ENCODE results near the gene UBTD1.

Gene UBTD1

GRCh38 chr10:97483921-97484320, 14.8 kb upstream of the UBTD1 start:
- H3K36me3 ChIP-seq (ENCODE audit: low read length) = peaks cover 2% of the 10 kb centered on the region; the same call in 1 of the 2 replicates
- H3K79me2 ChIP-seq (ENCODE audit: insufficient read depth, low read length) = peaks cover 42% of the 10 kb centered on the region
- TF ChIP-seq CTCF (IDR thresholded peaks at IDR 0.05; ENCODE audit: insufficient read depth, low read length, poor library complexity, severe bottlenecking) = no peak
- no peak for TF ChIP-seq EZH2phosphoT487 (conservative IDR thresholded peaks at IDR 0.05; ENCODE audit: low read length)
- no peak overlapping the region for H3K4me3 ChIP-seq (ENCODE audit: insufficient read depth, low read length, poor library complexity, severe bottlenecking)
- H3K9ac ChIP-seq (ENCODE audit: low read length) = no peak overlapping the region
- H3K9me3 ChIP-seq (ENCODE audit: insufficient read depth, low read length) = no peaks in the 10 kb centered on the region
- peaks cover 17% of the 10 kb centered on the region; the same call in 1 of the 2 replicates for H4K20me1 ChIP-seq (ENCODE audit: low read depth, low read length)
- no peaks in the 10 kb centered on the region for H3K27me3 ChIP-seq (ENCODE audit: low read length)
- no peak overlapping the region for H3K4me2 ChIP-seq (ENCODE audit: low read depth, low read length, poor library complexity, severe bottlenecking)
- no peak overlapping the region for H3K27ac ChIP-seq (ENCODE audit: low read depth, low read length)
- H3F3A ChIP-seq (ENCODE audit: insufficient read depth) = no peaks in the 10 kb centered on the region
- no peak overlapping the region for H2AFZ ChIP-seq (ENCODE audit: low read depth, low read length, severe bottlenecking)
- H3K9me2 ChIP-seq (replicated peaks; ENCODE audit: insufficient read depth, low read length) = no peaks in the 10 kb centered on the region

- H3K36me3 ChIP-seq (ENCODE audit: low read length) = peaks cover 2% of the 10 kb centered on the region; the same call in 1 of the 2 replicates
- no peak overlapping the region for H3K9ac ChIP-seq (ENCODE audit: low read length)
- no peaks in the 10 kb centered on the region for H3K27me3 ChIP-seq (ENCODE audit: low read length)
- no peaks in the 10 kb centered on the region for H3K9me2 ChIP-seq (replicated peaks; ENCODE audit: insufficient read depth, low read length)
- H3K4me3 ChIP-seq (ENCODE audit: insufficient read depth, low read length, poor library complexity, severe bottlenecking) = no peak overlapping the region
- no peak for TF ChIP-seq EZH2phosphoT487 (conservative IDR thresholded peaks at IDR 0.05; ENCODE audit: low read length)
- TF ChIP-seq CTCF (IDR thresholded peaks at IDR 0.05; ENCODE audit: insufficient read depth, low read length, poor library complexity, severe bottlenecking) = no peak
- H3K79me2 ChIP-seq (ENCODE audit: insufficient read depth, low read length) = peaks cover 61% of the 10 kb centered on the region
- H4K20me1 ChIP-seq (ENCODE audit: low read depth, low read length) = peaks cover 18% of the 10 kb centered on the region; the same call in 1 of the 2 replicates
- H2AFZ ChIP-seq (ENCODE audit: low read depth, low read length, severe bottlenecking) = no peak overlapping the region
- no peaks in the 10 kb centered on the region for H3F3A ChIP-seq (ENCODE audit: insufficient read depth)
- no peak overlapping the region for H3K4me2 ChIP-seq (ENCODE audit: low read depth, low read length, poor library complexity, severe bottlenecking)
- H3K9me3 ChIP-seq (ENCODE audit: insufficient read depth, low read length) = no peaks in the 10 kb centered on the region
- H3K27ac ChIP-seq (ENCODE audit: low read depth, low read length) = no peak overlapping the region
These were observed 13.0 kb upstream of the UBTD1 start for GRCh38 chr10:97485647-97486281.

- no peak for TF ChIP-seq CTCF (IDR thresholded peaks at IDR 0.05; ENCODE audit: insufficient read depth, low read length, poor library complexity, severe bottlenecking)
- no peak for TF ChIP-seq EZH2phosphoT487 (conservative IDR thresholded peaks at IDR 0.05; ENCODE audit: low read length)
- Histone ChIP-seq H3K27ac (ENCODE audit: low read depth, low read length) (no peak overlapping the region), H4K20me1 (ENCODE audit: low read depth, low read length) (peaks cover 14% of the 10 kb centered on the region; the same call in 1 of the 2 replicates), H3K79me2 (ENCODE audit: insufficient read depth, low read length) (peaks cover 97% of the 10 kb centered on the region), H3K4me3 (ENCODE audit: insufficient read depth, low read length, poor library complexity, severe bottlenecking) (no peak overlapping the region), H2AFZ (ENCODE audit: low read depth, low read length, severe bottlenecking) (no peak overlapping the region), H3K9ac (ENCODE audit: low read length) (no peak overlapping the region), H3F3A (ENCODE audit: insufficient read depth) (no peaks in the 10 kb centered on the region), H3K36me3 (ENCODE audit: low read length) (no peaks in the 10 kb centered on the region), H3K4me2 (ENCODE audit: low read depth, low read length, poor library complexity, severe bottlenecking) (no peak overlapping the region), H3K9me2 (replicated peaks; ENCODE audit: insufficient read depth, low read length) (no peaks in the 10 kb centered on the region), H3K9me3 (ENCODE audit: insufficient read depth, low read length) (no peaks in the 10 kb centered on the region), H3K27me3 (ENCODE audit: low read length) (no peaks in the 10 kb centered on the region)
These were observed 8.1 kb upstream of the UBTD1 start for GRCh38 chr10:97490592-97490991.

Data from SU-DHL-6 (cell line).